WERI-Rb-1 (cell line): ENCODE measurements around the gene NEAT1.

Experiments used
- DNase-seq: peaks from one replicate; pipeline ENCODE4 v3.0.0-alpha.2; 2020
- H3K27ac ChIP-seq: fragments of 250-450 bp; sonication (Bioruptor Pico); 2 replicates; pipeline ENCODE4 v1.5.1; 2020; ENCODE audit warnings: mild to moderate bottlenecking, moderate library complexity
- H3K27me3 ChIP-seq: fragments of 250-450 bp; sonication (Bioruptor Pico); 2 replicates; pipeline ENCODE4 v1.5.1; 2021; ENCODE audit warnings: mild to moderate bottlenecking, low read depth, moderate library complexity; ENCODE audit not compliant: insufficient read depth, severe bottlenecking
- H3K36me3 ChIP-seq: fragments of 250-450 bp; sonication (Bioruptor Pico); 2 replicates; pipeline ENCODE4 v1.5.1; 2020; ENCODE audit warnings: mild to moderate bottlenecking, moderate library complexity
- H3K4me3 ChIP-seq: 2 replicates; pipeline ENCODE4 v1.5.1; 2011; ENCODE audit warnings: low read depth, mild to moderate bottlenecking, control low read depth, low read length
- H3K9me3 ChIP-seq: fragments of 250-450 bp; sonication (Bioruptor Pico); 2 replicates; pipeline ENCODE4 v1.5.1; 2021; ENCODE audit warnings: mild to moderate bottlenecking, moderate library complexity; ENCODE audit not compliant: severe bottlenecking
- CTCF ChIP-seq: IDR thresholded peaks from 2 replicates; pipeline ENCODE4 v1.5.1; 2011; ENCODE audit warnings: low read depth, mild to moderate bottlenecking, control low read depth, inconsistent platforms, low read length

The NEAT1 gene

GRCh38 chr11:65418431-65418680, 4.2 kb upstream of the NEAT1 start:
- peaks cover 5% of the 10 kb centered on the region; the same call in 1 of the 2 replicates for H3K36me3 ChIP-seq
- peak overlapping the region; percentile 96 for H3K27ac ChIP-seq
- no peaks in the 10 kb centered on the region for H3K27me3 ChIP-seq
- no peak for TF ChIP-seq CTCF
- H3K4me3 ChIP-seq, result no peak overlapping the region
- peak; percentile 20 for DNase-seq
- H3K9me3 ChIP-seq, result peaks cover 4% of the 10 kb centered on the region

- TF ChIP-seq CTCF, result no peak
- peak overlapping the region; percentile 26 for H3K4me3 ChIP-seq
Observed at GRCh38 chr11:65418681-65419459, 3.7 kb upstream of the NEAT1 start.

GRCh38 chr11:65419460-65419771, 3.2 kb upstream of the NEAT1 start:
- Histone ChIP-seq H3K27me3 (no peaks in the 10 kb centered on the region), H3K27ac (peak overlapping the region; percentile 96), H3K9me3 (peaks cover 4% of the 10 kb centered on the region), H3K36me3 (no peaks in the 10 kb centered on the region), H3K4me3 (peak overlapping the region; percentile 26)
- DNase-seq, result no peak
- TF ChIP-seq CTCF, result no peak

More at GRCh38 chr11:65418681-65419459, 3.7 kb upstream of the NEAT1 start:
- Histone ChIP-seq H3K36me3 (peaks cover 3% of the 10 kb centered on the region; the same call in 1 of the 2 replicates), H3K9me3 (peaks cover 4% of the 10 kb centered on the region), H3K27me3 (no peaks in the 10 kb centered on the region), H3K27ac (peak overlapping the region; percentile 96)
- DNase-seq, result peak; percentile 95

- Histone ChIP-seq H3K4me3 (no peak overlapping the region), H3K36me3 (no peaks in the 10 kb centered on the region), H3K27ac (peak overlapping the region; percentile 96), H3K27me3 (no peaks in the 10 kb centered on the region), H3K9me3 (peaks cover 4% of the 10 kb centered on the region)
- no peak for TF ChIP-seq CTCF
- DNase-seq, result peak; percentile 9
Observed at GRCh38 chr11:65419772-65420481, 2.7 kb upstream of the NEAT1 start.

GRCh38 chr11:65420506-65420905, 2.1 kb upstream of the NEAT1 start:
- TF ChIP-seq CTCF, result no peak
- no peaks in the 10 kb centered on the region for H3K36me3 ChIP-seq
- DNase-seq, result no peak
- peak overlapping the region; percentile 96 for H3K27ac ChIP-seq
- no peak overlapping the region for H3K4me3 ChIP-seq
- peaks cover 4% of the 10 kb centered on the region for H3K9me3 ChIP-seq
- H3K27me3 ChIP-seq, result no peaks in the 10 kb centered on the region
